ENCODE measurements around the gene ECI1. TPM values are rescaled to one million over a fixed set of nuclear protein-coding genes. Genes with fewer than 3 reads are reported as not detected.

Gene ECI1
- total and polyA plus RNA-seq, 2 of the 13 experiments (the other 11 are each of a cell fraction or from before 2014, with no cell fraction given): 82.0 to 102 TPM

- no peak for TF ChIP-seq ZNF784 (CRISPR knock-in tag; IDR thresholded peaks at IDR 0.05; ENCODE audit: borderline replicate concordance)
- peak; percentile 24; the same call in 1 of the 2 replicates for TF ChIP-seq DPF2 (CRISPR knock-in tag; IDR thresholded peaks at IDR 0.05; ENCODE audit: borderline replicate concordance, low read depth)
- no peak for TF ChIP-seq ZNF235 (CRISPR knock-in tag; IDR thresholded peaks at IDR 0.05; ENCODE audit: borderline replicate concordance)
- TF ChIP-seq SRSF1 (optimal IDR thresholded peaks at IDR 0.05; ENCODE audit: low read depth, low read length): no peak
- TF ChIP-seq PRMT3 (CRISPR knock-in tag; IDR thresholded peaks at IDR 0.05; ENCODE audit: borderline replicate concordance, low read depth): no peak
- no peak for TF ChIP-seq FIP1L1 (IDR thresholded peaks at IDR 0.05; ENCODE audit: borderline replicate concordance, insufficient read depth, low read depth, low read length)
- no peak for TF ChIP-seq MED1 (CRISPR knock-in tag; IDR thresholded peaks at IDR 0.05)
- TF ChIP-seq AGO1 (IDR thresholded peaks at IDR 0.05; ENCODE audit: low read depth, low read length, poor library complexity, severe bottlenecking): no peak
- TF ChIP-seq ZFY (CRISPR knock-in tag; IDR thresholded peaks at IDR 0.05): no peak
- no peak for TF ChIP-seq IRX3 (CRISPR knock-in tag; IDR thresholded peaks at IDR 0.05; ENCODE audit: borderline replicate concordance, low read depth)
- TF ChIP-seq CENPT (CRISPR knock-in tag; IDR thresholded peaks at IDR 0.05; ENCODE audit: low read depth): no peak
- TF ChIP-seq NAIF1 (CRISPR knock-in tag; IDR thresholded peaks at IDR 0.05; ENCODE audit: borderline replicate concordance): no peak
- no peak for TF ChIP-seq ZNF234 (CRISPR knock-in tag; conservative IDR thresholded peaks at IDR 0.05)
- TF ChIP-seq, protein P1, sequence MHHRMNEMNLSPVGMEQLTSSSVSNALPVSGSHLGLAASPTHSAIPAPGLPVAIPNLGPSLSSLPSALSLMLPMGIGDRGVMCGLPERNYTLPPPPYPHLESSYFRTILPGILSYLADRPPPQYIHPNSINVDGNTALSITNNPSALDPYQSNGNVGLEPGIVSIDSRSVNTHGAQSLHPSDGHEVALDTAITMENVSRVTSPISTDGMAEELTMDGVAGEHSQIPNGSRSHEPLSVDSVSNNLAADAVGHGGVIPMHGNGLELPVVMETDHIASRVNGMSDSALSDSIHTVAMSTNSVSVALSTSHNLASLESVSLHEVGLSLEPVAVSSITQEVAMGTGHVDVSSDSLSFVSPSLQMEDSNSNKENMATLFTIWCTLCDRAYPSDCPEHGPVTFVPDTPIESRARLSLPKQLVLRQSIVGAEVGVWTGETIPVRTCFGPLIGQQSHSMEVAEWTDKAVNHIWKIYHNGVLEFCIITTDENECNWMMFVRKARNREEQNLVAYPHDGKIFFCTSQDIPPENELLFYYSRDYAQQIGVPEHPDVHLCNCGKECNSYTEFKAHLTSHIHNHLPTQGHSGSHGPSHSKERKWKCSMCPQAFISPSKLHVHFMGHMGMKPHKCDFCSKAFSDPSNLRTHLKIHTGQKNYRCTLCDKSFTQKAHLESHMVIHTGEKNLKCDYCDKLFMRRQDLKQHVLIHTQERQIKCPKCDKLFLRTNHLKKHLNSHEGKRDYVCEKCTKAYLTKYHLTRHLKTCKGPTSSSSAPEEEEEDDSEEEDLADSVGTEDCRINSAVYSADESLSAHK (CRISPR knock-in tag; IDR thresholded peaks at IDR 0.05; ENCODE audit: borderline replicate concordance): no peak
- no peak for TF ChIP-seq ZNF383 (CRISPR knock-in tag; IDR thresholded peaks at IDR 0.05; ENCODE audit: borderline replicate concordance)
- no peak for TF ChIP-seq MEIS1 (CRISPR knock-in tag; IDR thresholded peaks at IDR 0.05; ENCODE audit: borderline replicate concordance)
- no peak for TF ChIP-seq ZNF275 (CRISPR knock-in tag; IDR thresholded peaks at IDR 0.05; ENCODE audit: borderline replicate concordance)
- TF ChIP-seq ZNF850 (CRISPR knock-in tag; conservative IDR thresholded peaks at IDR 0.05): no peak
- no peak for TF ChIP-seq MZF1 (CRISPR knock-in tag; IDR thresholded peaks at IDR 0.05; ENCODE audit: borderline replicate concordance)
- TF ChIP-seq NR2F2 (IDR thresholded peaks at IDR 0.05; ENCODE audit: borderline replicate concordance, low read depth): no peak
- TF ChIP-seq ZNF337 (CRISPR knock-in tag; IDR thresholded peaks at IDR 0.05; ENCODE audit: borderline replicate concordance, low read depth): no peak
- no peak; the same call in 1 of the 2 replicates for TF ChIP-seq RXRB (CRISPR knock-in tag; IDR thresholded peaks at IDR 0.05; ENCODE audit: borderline replicate concordance)
- TF ChIP-seq ARNTL (CRISPR knock-in tag; IDR thresholded peaks at IDR 0.05): no peak
- TF ChIP-seq SYNCRIP (IDR thresholded peaks at IDR 0.05; ENCODE audit: insufficient read depth, low read depth, low read length): no peak
- TF ChIP-seq, protein P2, sequence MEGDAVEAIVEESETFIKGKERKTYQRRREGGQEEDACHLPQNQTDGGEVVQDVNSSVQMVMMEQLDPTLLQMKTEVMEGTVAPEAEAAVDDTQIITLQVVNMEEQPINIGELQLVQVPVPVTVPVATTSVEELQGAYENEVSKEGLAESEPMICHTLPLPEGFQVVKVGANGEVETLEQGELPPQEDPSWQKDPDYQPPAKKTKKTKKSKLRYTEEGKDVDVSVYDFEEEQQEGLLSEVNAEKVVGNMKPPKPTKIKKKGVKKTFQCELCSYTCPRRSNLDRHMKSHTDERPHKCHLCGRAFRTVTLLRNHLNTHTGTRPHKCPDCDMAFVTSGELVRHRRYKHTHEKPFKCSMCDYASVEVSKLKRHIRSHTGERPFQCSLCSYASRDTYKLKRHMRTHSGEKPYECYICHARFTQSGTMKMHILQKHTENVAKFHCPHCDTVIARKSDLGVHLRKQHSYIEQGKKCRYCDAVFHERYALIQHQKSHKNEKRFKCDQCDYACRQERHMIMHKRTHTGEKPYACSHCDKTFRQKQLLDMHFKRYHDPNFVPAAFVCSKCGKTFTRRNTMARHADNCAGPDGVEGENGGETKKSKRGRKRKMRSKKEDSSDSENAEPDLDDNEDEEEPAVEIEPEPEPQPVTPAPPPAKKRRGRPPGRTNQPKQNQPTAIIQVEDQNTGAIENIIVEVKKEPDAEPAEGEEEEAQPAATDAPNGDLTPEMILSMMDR (CRISPR knock-in tag; IDR thresholded peaks at IDR 0.05): no peak
Observed at GRCh38 chr16:2205967-2206313, 45.4 kb downstream of the ECI1 start (continued).

All from HepG2 (cell line).